Mesenchymal stem cell (in vitro differentiated cells and primary cell): ENCODE data around the gene COPS9.

ENCODE experiments used
- DNase-seq: peaks from one replicate; pipeline ENCODE4 v3.0.0-alpha.2; 2013
- H2AFZ ChIP-seq: one replicate; pipeline ENCODE4 v1.6.1; 2013; ENCODE audit warnings: low read depth, mild to moderate bottlenecking, control low read depth, inconsistent platforms, low read length, moderate library complexity
- H2AK5ac ChIP-seq: 2 replicates; pipeline ENCODE4 v1.6.1; 2013; ENCODE audit warnings: low read length, moderate library complexity, mild to moderate bottlenecking, inconsistent platforms; ENCODE audit not compliant: severe bottlenecking
- H2BK120ac ChIP-seq: one replicate; pipeline ENCODE4 v1.6.1; 2013; ENCODE audit warnings: low read depth, mild to moderate bottlenecking, inconsistent platforms, low read length, moderate library complexity
- H2BK12ac ChIP-seq, 2 experiments: one replicate each; pipeline ENCODE4 v1.6.1; 2013; ENCODE audit warnings: inconsistent platforms in 2 of 2, low read length in 2 of 2, mild to moderate bottlenecking in 2 of 2, moderate library complexity in 2 of 2, control low read depth in 1 of 2
- H2BK15ac ChIP-seq: one replicate; pipeline ENCODE4 v1.6.1; 2013; ENCODE audit warnings: mild to moderate bottlenecking, low read depth, inconsistent platforms; ENCODE audit not compliant: poor library complexity, severe bottlenecking
- H2BK5ac ChIP-seq: 2 replicates; pipeline ENCODE4 v1.6.1; 2013; ENCODE audit warnings: low read depth, mild to moderate bottlenecking, low read length, control low read depth, inconsistent platforms; ENCODE audit not compliant: poor library complexity, severe bottlenecking
- H3K14ac ChIP-seq, 2 experiments: one replicate each; pipeline ENCODE4 v1.6.1; 2013; ENCODE audit warnings: inconsistent platforms in 2 of 2, low read length in 2 of 2, control low read depth in 1 of 2, mild to moderate bottlenecking in 1 of 2, moderate library complexity in 1 of 2
- H3K18ac ChIP-seq, 2 experiments: one replicate each; pipeline ENCODE4 v1.6.1; 2013; ENCODE audit warnings: inconsistent platforms in 2 of 2, low read length in 2 of 2, control low read depth in 1 of 2, low read depth in 1 of 2, mild to moderate bottlenecking in 1 of 2
- H3K23ac ChIP-seq, 2 experiments: one replicate each; pipeline ENCODE4 v1.6.1; 2013; ENCODE audit warnings: inconsistent platforms in 2 of 2, low read length in 2 of 2, mild to moderate bottlenecking in 2 of 2, moderate library complexity in 2 of 2, control low read depth in 1 of 2
- H3K27ac ChIP-seq: 2 replicates; pipeline ENCODE4 v1.5.1; 2013; ENCODE audit warnings: mild to moderate bottlenecking, moderate library complexity, low read length, control low read depth, inconsistent platforms; ENCODE audit not compliant: poor library complexity, severe bottlenecking
- H3K27me3 ChIP-seq, 2 experiments: 2 replicates each; pipeline versions ENCODE4 v1.6.1 to v1.7.0; 2013; ENCODE audit warnings: low read length in 2 of 2, mild to moderate bottlenecking in 2 of 2, moderate library complexity in 2 of 2, control low read depth in 1 of 2, inconsistent platforms in 1 of 2; ENCODE audit not compliant: control insufficient read depth in 1 of 2, insufficient read depth in 1 of 2
- H3K36me3 ChIP-seq, 2 experiments: 2 replicates each; pipeline versions ENCODE4 v1.6.1 to v1.7.0; 2013; ENCODE audit warnings: low read length in 2 of 2, control low read depth in 1 of 2, inconsistent platforms in 1 of 2, low read depth in 1 of 2, mild to moderate bottlenecking in 1 of 2; ENCODE audit not compliant: insufficient read depth in 2 of 2, control insufficient read depth in 1 of 2
- H3K4ac ChIP-seq, 2 experiments: one replicate each; pipeline ENCODE4 v1.6.1; 2013; ENCODE audit warnings: inconsistent platforms in 2 of 2, low read length in 2 of 2, mild to moderate bottlenecking in 2 of 2, moderate library complexity in 2 of 2, control low read depth in 1 of 2, low read depth in 1 of 2
- H3K4me1 ChIP-seq: 2 replicates; pipeline ENCODE4 v1.6.1; 2013; ENCODE audit warnings: low read depth, low read length, control low read depth; ENCODE audit not compliant: control insufficient read depth, insufficient read depth
- H3K4me2 ChIP-seq: 2 replicates; pipeline ENCODE4 v1.6.1; 2013; ENCODE audit warnings: low read length, mild to moderate bottlenecking, inconsistent platforms; ENCODE audit not compliant: poor library complexity, severe bottlenecking
- H3K4me3 ChIP-seq, 2 experiments: 2 replicates each; pipeline versions ENCODE4 v1.5.1 to v1.7.0; 2013; ENCODE audit warnings: low read length in 2 of 2, mild to moderate bottlenecking in 2 of 2, control low read depth in 1 of 2, low read depth in 1 of 2; ENCODE audit not compliant: insufficient read depth in 1 of 2
- H3K79me1 ChIP-seq: replicated peaks from 2 replicates; pipeline ENCODE4 v1.6.1; 2013; ENCODE audit warnings: mild to moderate bottlenecking, control low read depth, low read length, inconsistent platforms; ENCODE audit not compliant: poor library complexity, severe bottlenecking
- H3K9ac ChIP-seq: 2 replicates; pipeline ENCODE4 v1.7.0; 2013; ENCODE audit warnings: mild to moderate bottlenecking, low read length, moderate library complexity
- H3K9me3 ChIP-seq: 2 replicates; pipeline ENCODE4 v1.7.0; 2013; ENCODE audit warnings: mild to moderate bottlenecking, low read length; ENCODE audit not compliant: control insufficient read depth
- H4K8ac ChIP-seq: one replicate; pipeline ENCODE4 v1.6.1; 2013; ENCODE audit warnings: inconsistent platforms, mild to moderate bottlenecking, low read length, moderate library complexity
- H4K91ac ChIP-seq: one replicate; pipeline ENCODE4 v1.6.1; 2013; ENCODE audit warnings: mild to moderate bottlenecking, low read length, inconsistent platforms
- WGBS: methylation state at CpG from one replicate; pipeline ENCODE4 v1.1.7; 2013; ENCODE audit warnings: mixed read lengths; 5-methylcytosine and 5-hydroxymethylcytosine counted together

Gene COPS9

DNA sequence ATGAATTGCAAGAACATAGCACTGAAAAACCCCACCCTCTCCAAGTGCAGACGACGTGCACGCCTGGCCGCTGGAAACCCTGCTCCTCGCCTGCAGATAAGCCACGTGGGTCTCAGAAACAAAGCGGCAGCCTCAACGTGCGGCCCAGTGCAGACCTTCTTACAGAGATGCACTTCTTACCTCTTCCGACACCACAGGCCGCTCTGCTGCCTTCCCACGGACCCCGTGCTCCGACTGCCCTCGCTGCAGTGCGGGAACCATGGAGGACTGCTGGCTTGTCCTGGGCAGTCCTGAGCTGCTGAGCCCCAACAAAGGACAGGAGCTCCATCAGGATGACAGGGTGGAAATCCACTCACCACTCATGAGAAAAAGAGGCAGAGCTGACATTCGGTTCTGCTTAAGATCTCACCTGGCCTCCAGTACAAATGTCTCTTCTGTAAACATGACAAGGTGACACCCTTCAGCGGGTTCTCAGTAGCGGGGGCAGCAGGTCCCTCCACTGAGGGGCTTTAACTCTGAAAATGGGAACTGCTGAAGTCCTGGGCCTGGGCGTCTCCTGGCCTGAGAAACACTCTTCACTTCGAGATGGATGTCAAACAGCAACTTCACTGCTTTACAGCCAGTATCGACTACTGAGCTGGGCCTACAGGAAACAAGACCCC lies 6.2 kb downstream of the COPS9 start:
- H2BK15ac ChIP-seq, result no peak overlapping the region
- peaks cover 8% of the 10 kb centered on the region for H3K4me1 ChIP-seq
- no peak overlapping the region for H3K9ac ChIP-seq
- no peak overlapping the region for H3K23ac ChIP-seq
- H2AK5ac ChIP-seq, result no peak overlapping the region
- DNase-seq, result no peak
- no peak overlapping the region for H3K14ac ChIP-seq
- peaks cover 80 to 84% of the 10 kb centered on the region in 2 experiments for H3K36me3 ChIP-seq
- WGBS, result 98% methylated on average over 22 of the region's 22 CpGs
- no peak overlapping the region for H2BK12ac ChIP-seq
- H3K4me3 ChIP-seq, result no peak overlapping the region
- no peak overlapping the region for H3K18ac ChIP-seq
- no peak overlapping the region for H4K8ac ChIP-seq
- H3K27me3 ChIP-seq, result no peaks in the 10 kb centered on the region
- H2AFZ ChIP-seq, result no peak overlapping the region
- H4K91ac ChIP-seq, result no peak overlapping the region
- H3K4me2 ChIP-seq, result no peak overlapping the region
- H3K9me3 ChIP-seq, result no peaks in the 10 kb centered on the region
- H2BK120ac ChIP-seq, result no peak overlapping the region
- H3K4ac ChIP-seq, result no peak overlapping the region
- H3K27ac ChIP-seq, result no peak overlapping the region
- H3K79me1 ChIP-seq, result peaks cover 44% of the 10 kb centered on the region
- no peak overlapping the region for H2BK5ac ChIP-seq

GRCh38 chr2:240129311-240129710 lies 6.8 kb downstream of the COPS9 start:
- no peak overlapping the region for H2BK5ac ChIP-seq

DNA sequence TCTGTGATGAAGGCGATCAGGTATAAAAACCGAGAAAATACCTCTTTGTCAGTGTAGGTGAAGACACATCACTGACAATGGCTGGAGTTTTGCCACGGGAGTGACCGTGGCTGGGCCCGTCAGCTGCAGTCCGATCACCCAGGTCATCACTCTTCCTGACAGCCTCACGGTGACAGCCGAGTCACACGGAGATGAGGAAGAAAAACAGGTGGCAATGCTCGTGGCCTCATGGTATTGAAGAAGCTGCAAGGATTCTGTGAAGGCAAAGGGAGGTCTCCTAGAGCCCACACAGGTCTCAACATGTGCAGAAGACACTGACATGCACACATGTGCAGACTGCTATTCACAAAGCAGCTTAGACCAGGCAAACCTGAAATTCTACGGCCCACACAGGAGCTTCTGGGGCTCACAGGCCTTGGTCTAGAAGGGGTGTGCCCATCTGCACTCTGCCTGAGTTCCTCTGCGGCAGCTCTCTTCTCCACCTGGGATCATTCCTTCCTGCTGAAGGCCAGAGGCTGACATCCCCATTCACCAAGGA lies 7.4 kb downstream of the COPS9 start:
- Histone ChIP-seq H3K4me1 (no peaks in the 10 kb centered on the region), H3K27me3 (no peaks in the 10 kb centered on the region), H3K4me2 (no peak overlapping the region), H3K18ac (no peak overlapping the region), H4K8ac (no peak overlapping the region), H3K27ac (no peak overlapping the region), H3K4ac (peak overlapping the region in 1 of 2 experiments; percentile 5), H2BK120ac (no peak overlapping the region), H3K9me3 (no peaks in the 10 kb centered on the region), H2AFZ (no peak overlapping the region), H2BK15ac (no peak overlapping the region), H3K23ac (no peak overlapping the region), H2BK12ac (no peak overlapping the region), H2AK5ac (no peak overlapping the region), H3K79me1 (peaks cover 42% of the 10 kb centered on the region), H3K36me3 (peaks cover 79% of the 10 kb centered on the region in 2 experiments), H3K14ac (no peak overlapping the region), H2BK5ac (no peak overlapping the region), H4K91ac (no peak overlapping the region), H3K9ac (no peak overlapping the region), H3K4me3 (no peak overlapping the region)
- WGBS, result 98% methylated on average over 12 of the region's 12 CpGs
- DNase-seq, result no peak

More at GRCh38 chr2:240129311-240129710, 6.8 kb downstream of the COPS9 start:
- H3K79me1 ChIP-seq, result peaks cover 44% of the 10 kb centered on the region
- H3K36me3 ChIP-seq, result peaks cover 80 to 82% of the 10 kb centered on the region in 2 experiments
- H2AFZ ChIP-seq, result no peak overlapping the region
- H3K27ac ChIP-seq, result no peak overlapping the region
- H3K4ac ChIP-seq, result no peak overlapping the region
- no peak overlapping the region for H4K91ac ChIP-seq
- H2AK5ac ChIP-seq, result no peak overlapping the region
- no peak overlapping the region for H3K9ac ChIP-seq
- no peak overlapping the region for H2BK120ac ChIP-seq
- no peak overlapping the region for H3K14ac ChIP-seq
- no peak overlapping the region for H2BK15ac ChIP-seq
- H3K9me3 ChIP-seq, result no peaks in the 10 kb centered on the region
- H3K23ac ChIP-seq, result no peak overlapping the region
- H3K4me3 ChIP-seq, result no peak overlapping the region
- no peak for DNase-seq
- no peak overlapping the region for H4K8ac ChIP-seq
- H3K18ac ChIP-seq, result no peak overlapping the region
- no peak overlapping the region for H3K4me2 ChIP-seq
- peaks cover 2% of the 10 kb centered on the region for H3K4me1 ChIP-seq
- no peaks in the 10 kb centered on the region for H3K27me3 ChIP-seq
- 99% methylated on average over 7 of the region's 7 CpGs for WGBS
- no peak overlapping the region for H2BK12ac ChIP-seq

- no peak overlapping the region for H3K27ac ChIP-seq
- H3K9me3 ChIP-seq, result no peaks in the 10 kb centered on the region
- no peak overlapping the region for H3K4me2 ChIP-seq
- H3K4ac ChIP-seq, result no peak overlapping the region
- H3K14ac ChIP-seq, result no peak overlapping the region
- H3K79me1 ChIP-seq, result peaks cover 38% of the 10 kb centered on the region
- peaks cover 72 to 74% of the 10 kb centered on the region in 2 experiments for H3K36me3 ChIP-seq
- H2BK120ac ChIP-seq, result no peak overlapping the region
- DNase-seq, result no peak
- WGBS, result 92% methylated on average over 14 of the region's 16 CpGs
- H3K4me1 ChIP-seq, result no peaks in the 10 kb centered on the region
- H3K18ac ChIP-seq, result no peak overlapping the region
- H3K23ac ChIP-seq, result no peak overlapping the region
- H2BK15ac ChIP-seq, result no peak overlapping the region
- H2AFZ ChIP-seq, result no peak overlapping the region
- no peak overlapping the region for H2BK12ac ChIP-seq
- no peak overlapping the region for H3K9ac ChIP-seq
- no peak overlapping the region for H2AK5ac ChIP-seq
- no peak overlapping the region for H4K91ac ChIP-seq
- H3K27me3 ChIP-seq, result no peaks in the 10 kb centered on the region
- H2BK5ac ChIP-seq, result no peak overlapping the region
- no peak overlapping the region for H3K4me3 ChIP-seq
- H4K8ac ChIP-seq, result no peak overlapping the region
Observed at GRCh38 chr2:240127911-240128607, 8.0 kb downstream of the COPS9 start.
